HG03025 (cell line): ENCODE results near the gene DLL4.
A peak's percentile ranks its signal among the peaks of the same experiment; 100 is the strongest.
"Not testable (repeated sequence)": the region's sequence is repeated elsewhere in the genome, so short reads cannot be mapped to it uniquely, and the experiment has no call there.

Experiments
- ATAC-seq: cut with Tn5 transposase; IDR thresholded peaks from one replicate; pipeline ENCODE4 v1.9.1; 2021; ENCODE audit warnings: mild to moderate bottlenecking, moderate library complexity; ENCODE audit not compliant: unreplicated experiment, low FRiP score

The DLL4 gene

GRCh38 chr15:40940296-40940801, 11.2 kb downstream of the DLL4 start:
- ATAC-seq: no peak

DNA sequence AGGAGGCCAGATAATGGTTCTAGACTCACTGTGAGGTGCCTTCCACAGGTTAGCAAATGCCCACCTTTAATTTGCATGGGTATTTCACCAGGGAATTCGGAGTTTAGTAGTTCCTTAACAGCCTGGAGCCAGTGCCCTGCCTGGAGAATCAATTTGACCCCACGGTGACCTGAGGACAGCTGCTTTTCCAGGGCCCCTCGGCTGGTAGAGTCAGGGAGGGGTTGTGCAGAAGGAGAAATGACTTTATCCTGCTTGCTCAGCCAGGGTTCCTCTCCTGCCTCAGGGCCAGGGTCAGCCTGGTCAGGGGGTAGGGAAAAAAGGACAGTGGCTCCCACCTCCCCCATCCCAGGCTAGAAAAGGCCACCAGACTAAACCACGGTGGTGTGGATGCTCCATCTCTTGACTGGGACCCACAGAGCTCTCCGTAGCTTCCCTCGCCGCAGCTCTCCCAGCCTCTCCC, 12.0 kb downstream of the DLL4 start:
- ATAC-seq: no peak

- peak; percentile 71 for ATAC-seq
Measured at GRCh38 chr15:40941528-40942336, 12.6 kb downstream of the DLL4 start.

GRCh38 chr15:40942337-40942854, 13.3 kb downstream of the DLL4 start:
- no peak for ATAC-seq

DNA sequence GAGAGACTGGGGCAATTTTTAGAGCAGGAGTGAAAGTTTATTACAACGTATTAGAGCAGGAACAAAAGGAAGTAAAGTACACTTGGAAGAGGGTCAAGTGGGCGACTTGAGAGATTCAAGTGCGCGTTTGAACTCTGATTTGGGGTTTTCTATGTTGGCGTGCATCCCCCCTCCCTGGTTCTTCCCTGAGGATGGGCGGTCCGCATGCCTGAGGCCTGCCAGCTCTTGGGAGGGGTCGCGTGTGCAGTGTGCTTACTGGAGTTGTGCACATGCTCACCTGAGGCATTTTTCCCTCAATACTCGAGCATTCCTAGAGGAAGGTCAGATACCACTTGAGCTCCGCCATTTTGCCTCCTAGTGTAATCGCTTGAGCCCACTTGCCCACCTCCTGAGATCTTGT, 13.7 kb downstream of the DLL4 start:
- no peak for ATAC-seq

DNA sequence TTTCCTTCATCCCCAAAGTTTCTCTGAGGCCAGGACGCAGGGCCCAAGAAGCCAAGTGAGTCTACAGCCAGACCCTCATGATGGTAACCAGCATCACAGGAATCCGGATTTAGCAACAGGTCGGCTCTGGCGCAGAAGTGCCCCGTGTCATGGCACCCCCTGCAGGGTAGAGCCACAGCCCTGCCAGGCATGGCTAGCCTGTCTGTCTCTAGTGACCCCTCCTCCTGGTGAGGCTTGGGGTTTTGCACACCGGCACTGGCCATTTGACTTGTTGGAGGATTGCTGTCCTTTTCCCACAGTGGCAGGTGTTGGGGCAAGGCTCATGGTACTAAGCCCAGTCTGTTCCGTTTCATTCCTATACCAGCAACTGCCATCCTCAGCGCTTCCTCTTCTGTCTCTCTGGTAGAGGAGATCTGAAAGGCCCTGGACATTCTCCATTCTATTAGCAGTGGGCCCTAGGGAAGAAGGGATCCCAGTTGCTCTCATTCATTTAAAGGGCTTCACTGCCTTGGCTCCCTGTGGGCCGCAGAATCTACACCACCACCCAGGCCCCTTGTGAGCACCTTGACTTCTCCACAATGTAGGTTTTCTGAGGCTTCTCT, 14.7 kb downstream of the DLL4 start:
- no peak for ATAC-seq

GRCh38 chr15:40944510-40945296, 15.6 kb downstream of the DLL4 start:
- no peak for ATAC-seq

GRCh38 chr15:40948706-40949473, 19.8 kb downstream of the DLL4 start:
- ATAC-seq: no peak

- no peak for ATAC-seq
Measured at GRCh38 chr15:40949756-40950207, 20.6 kb downstream of the DLL4 start.

GRCh38 chr15:40951764-40952163, 22.6 kb downstream of the DLL4 start:
- no peak for ATAC-seq

GRCh38 chr15:40952301-40952900, 23.3 kb downstream of the DLL4 start:
- ATAC-seq: no peak

- ATAC-seq: peak; percentile 81
Measured at GRCh38 chr15:40952901-40953712, 24.0 kb downstream of the DLL4 start, which contains the start of gene CHAC1. CHAC1 (plus strand) TSS chr15:40953471; CDS start chr15:40953584, 113 bp downstream.

DNA sequence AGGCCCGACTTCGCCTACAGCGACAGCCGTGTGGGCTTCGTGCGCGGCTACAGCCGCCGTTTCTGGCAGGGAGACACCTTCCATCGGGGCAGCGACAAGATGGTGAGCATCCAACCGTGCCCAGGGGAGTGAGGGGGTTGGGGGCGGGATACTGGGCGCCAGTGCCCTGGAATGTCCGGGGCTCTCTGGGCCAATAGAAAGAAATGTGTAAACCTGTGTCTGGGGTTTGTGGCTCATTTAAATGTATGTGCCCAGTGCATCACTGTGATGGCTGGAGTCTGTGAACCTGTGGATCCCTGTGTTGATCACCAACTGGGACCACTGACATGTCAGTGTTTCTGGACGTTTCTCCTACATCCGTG, 24.6 kb downstream of the DLL4 start:
- no peak for ATAC-seq

GRCh38 chr15:40954158-40954848, 25.2 kb downstream of the DLL4 start:
- ATAC-seq: not testable (repeated sequence)

DNA sequence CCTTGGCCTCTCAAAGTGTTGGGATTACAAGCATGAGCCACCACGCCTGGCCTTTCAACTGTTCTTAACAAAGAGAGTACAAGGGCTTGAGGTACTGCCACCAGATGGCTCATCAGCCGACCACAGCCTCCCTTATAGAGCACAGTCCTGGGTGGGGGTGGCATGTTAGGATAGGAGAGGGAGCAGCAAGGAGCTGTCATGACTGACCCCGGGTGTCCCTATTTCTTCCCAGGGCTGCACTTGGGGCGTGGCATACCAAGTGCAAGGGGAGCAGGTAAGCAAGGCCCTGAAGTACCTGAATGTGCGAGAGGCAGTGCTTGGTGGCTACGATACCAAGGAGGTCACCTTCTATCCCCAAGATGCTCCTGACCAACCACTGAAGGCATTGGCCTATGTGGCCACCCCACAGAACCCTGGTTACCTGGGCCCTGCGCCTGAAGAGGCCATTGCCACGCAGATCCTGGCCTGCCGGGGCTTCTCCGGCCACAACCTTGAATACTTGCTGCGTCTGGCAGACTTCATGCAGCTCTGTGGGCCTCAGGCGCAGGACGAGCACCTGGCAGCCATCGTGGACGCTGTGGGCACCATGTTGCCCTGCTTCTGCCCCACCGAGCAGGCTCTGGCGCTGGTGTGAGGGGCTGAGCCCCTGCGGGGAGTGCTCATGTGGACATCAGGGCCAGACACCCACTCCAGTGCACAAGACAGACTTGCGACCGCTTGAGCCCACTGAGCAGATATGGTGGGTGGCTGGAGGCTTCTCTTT, 26.2 kb downstream of the DLL4 start:
- no peak for ATAC-seq

DNA sequence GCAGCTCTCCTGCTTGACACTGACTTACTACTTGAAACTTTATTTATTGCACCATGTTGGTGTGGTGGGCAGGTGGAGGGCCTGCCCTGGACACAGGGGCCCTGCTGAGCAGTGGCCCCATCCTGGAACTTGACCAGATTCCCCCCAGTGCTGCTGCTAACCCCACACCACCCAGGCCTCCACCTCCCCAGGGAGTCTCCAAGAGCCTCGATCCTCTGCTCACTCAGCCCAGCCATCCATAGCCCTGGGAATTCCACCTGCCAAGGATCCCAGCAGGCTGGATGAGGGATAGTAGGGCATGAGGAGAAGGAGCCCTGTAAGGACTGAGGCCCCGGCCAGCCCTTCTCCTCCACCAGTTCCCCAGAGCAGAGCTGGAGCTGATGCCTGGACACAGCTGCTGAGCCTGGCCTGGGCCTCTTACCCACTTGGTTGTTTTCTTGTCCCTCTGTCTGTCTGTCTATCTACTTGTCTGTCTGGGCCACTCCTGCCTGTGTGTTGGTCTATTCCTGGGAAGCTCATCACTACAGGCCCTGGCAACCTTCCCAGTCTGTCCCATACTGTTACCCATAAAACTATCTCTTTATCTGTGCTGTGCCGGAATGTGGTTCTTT, 26.9 kb downstream of the DLL4 start:
- no peak for ATAC-seq

DNA sequence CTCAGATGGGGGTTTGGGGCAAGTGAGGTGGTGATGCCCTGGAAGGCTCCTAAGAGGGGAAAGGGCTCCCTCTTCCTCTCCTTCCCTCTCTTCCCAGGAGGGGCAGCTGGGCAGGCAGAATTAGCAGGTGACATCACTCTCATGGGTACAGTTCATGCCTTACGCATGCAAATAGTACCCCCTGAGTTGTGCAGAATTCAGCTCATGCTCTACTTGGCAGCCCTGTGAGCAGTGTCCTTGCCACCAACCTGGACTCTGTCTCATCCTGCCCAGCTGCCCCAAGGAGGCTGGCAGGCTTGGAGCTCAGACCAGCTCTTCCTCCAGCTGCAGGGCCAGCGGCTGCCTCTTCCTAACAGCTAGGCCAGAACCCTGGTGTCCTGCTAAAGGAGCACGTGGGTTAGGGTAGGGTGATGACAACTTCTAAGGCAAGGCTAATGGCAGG, 27.4 kb downstream of the DLL4 start:
- no peak for ATAC-seq
